Stimulated activated CD8-positive, alpha-beta memory T cell treated with anti-CD3 and anti-CD28 coated beads, Interleukin-15, amount 100 ng/mL, for 4 hours (primary cell): Measurements from ENCODE around the gene BCAS3.
"Not testable (repeated sequence)": the region's sequence is repeated elsewhere in the genome, so short reads cannot be mapped to it uniquely, and the experiment has no call there.

Source experiments
- DNase-seq, 2 donors: peaks; one replicate each; pipeline ENCODE4 v3.0.0-alpha.2; 2020; ENCODE audit warnings: low read depth in 2 of 2

BCAS3 gene

GRCh38 chr17:61002316-61002736 lies 324.7 kb downstream of the BCAS3 start:
- DNase-seq, result no peak

- DNase-seq, result no peak
Observed at GRCh38 chr17:61005358-61005757, 327.7 kb downstream of the BCAS3 start.

DNA sequence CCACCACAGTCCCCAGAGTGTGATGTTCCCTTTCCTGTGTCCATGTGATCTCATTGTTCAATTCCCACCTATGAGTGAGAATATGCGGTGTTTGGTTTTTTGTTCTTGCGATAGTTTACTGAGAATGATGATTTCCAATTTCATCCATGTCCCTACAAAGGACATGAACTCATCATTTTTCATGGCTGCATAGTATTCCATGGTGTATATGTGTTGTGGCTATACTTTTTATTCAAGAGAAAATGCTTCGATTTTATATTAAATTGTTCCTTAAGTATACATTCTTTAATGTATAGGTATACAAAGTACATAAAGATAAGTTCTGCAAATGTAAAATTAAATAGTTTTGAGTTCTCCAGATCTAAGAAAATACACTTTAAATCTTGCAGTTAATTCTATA lies 328.3 kb downstream of the BCAS3 start:
- not testable (repeated sequence) for DNase-seq

- no peak for DNase-seq
Observed at GRCh38 chr17:61007980-61008379, 330.3 kb downstream of the BCAS3 start.

DNA sequence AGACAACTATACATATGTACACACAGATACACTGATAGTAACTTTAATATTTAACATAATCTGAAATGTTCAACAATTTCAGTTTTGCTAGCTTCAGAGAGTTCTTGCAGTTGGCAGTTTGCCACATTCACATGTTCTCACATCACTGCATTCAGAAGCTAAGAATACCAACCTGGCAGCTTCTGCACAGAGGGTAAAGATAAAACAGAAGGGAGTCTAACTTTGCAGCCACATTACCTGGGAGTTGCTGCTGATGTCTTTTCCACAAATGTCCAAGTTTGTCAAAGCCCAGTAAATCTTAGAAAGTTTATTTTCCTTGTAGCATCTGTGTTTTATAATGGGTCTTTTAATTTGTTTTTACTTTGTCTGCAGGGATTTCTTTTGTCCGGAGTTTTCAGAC lies 332.0 kb downstream of the BCAS3 start:
- DNase-seq, result no peak

DNA sequence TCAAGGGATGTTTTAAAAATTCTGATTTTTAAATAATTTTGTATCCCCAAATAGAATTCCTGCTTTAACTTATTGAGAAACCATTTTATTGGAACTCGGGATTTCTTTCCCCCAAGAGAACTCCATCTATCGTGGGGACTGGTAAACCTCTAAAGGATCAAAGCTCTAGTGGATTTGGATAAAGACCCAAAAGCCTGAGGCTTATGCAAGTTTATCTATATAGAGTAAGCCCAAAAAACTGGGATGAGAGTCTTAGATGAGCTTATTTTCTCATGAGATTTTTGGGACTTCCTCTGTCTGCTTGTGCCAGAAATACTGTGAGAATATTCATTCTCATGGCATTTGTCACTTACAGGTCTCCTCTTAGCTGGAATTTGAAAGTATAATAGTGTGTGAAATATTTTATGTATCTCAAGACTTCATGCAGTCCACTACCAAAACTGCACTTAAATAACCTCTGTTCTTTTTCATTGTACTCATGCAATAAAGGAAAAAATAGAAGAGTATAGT lies 333.1 kb downstream of the BCAS3 start:
- DNase-seq, result no peak

DNA sequence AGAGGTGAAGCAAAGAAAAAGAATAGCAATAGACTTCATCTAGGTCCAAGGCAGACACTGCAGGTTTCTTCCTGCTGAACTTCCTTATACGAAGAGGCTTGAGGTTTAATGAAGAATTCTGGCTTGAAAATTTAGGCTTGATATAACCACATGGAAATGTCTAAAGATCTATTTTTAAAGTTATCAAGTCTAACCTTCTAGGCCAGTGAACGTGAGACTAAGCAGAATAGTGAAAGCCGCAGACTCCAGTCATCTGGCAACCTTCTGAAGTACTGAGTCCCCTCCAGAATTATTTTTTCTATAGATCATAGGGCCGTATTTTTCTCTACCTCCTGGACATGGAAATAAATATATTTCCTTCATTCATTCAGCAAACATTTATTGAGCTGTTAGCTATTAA lies 333.6 kb downstream of the BCAS3 start:
- DNase-seq, result no peak

GRCh38 chr17:61015966-61016365 lies 338.3 kb downstream of the BCAS3 start:
- DNase-seq, result no peak

GRCh38 chr17:61017317-61018006 lies 339.8 kb downstream of the BCAS3 start:
- DNase-seq, result no peak

- no peak for DNase-seq
Observed at GRCh38 chr17:61018938-61019337, 341.3 kb downstream of the BCAS3 start.

GRCh38 chr17:61023996-61024395 lies 346.3 kb downstream of the BCAS3 start:
- DNase-seq, result no peak

GRCh38 chr17:61026818-61027217 lies 349.2 kb downstream of the BCAS3 start:
- no peak for DNase-seq

DNA sequence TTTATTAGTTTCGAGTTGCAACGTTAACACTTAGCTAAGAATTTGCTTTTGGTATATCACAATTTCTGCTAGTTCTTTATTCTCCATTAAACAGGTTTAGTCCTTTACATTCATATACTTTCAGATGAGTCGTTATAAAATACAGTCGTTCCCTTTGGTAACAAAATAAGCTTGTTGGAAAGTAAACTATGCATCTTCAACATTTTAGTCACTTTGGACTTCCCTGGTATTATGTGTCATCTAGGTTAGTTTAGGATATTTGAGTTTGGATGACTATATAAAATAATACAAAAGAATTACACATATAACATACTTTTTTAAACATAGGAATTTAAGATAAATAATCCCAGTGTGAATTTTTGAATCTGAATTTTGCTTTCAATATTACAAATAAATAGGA lies 351.5 kb downstream of the BCAS3 start:
- no peak for DNase-seq

GRCh38 chr17:61040666-61041065 lies 363.0 kb downstream of the BCAS3 start:
- DNase-seq, result no peak

DNA sequence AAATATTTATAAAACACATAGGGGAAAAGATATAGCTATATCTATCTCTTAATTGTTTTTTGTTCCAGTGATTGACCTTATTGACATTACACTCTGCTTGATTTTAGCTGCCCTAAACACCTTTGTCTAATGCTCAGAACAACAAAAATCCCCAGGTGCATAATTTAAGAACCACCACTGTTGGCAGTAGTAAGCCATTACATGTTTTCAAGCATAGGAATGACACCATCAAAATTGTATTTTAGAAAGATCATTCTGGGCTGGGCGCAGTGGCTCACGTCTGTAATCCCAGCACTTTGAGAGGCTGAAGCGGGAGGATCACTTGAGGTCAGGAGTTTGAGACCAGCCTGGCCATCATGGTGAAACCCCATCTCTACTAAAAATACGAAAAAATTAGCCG lies 364.7 kb downstream of the BCAS3 start:
- DNase-seq, result not testable (repeated sequence)

DNA sequence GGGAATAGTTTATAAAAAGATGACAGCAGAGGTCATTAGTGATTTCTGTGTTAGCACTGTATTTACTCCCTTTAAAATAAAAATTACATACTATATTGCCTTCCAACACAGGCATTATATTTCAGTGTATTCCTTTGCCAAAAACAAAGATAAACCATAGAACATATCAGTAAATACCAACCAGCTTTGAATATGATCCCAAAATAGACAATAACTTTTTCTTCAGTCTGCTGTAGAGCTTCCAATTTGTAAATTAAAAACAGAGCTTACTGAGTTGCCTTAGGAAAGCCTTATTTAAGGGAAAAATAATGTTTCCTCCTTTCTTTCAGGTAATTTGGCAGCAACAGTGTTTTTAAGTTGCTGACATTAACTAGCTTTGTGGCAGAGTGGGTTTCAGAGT lies 369.9 kb downstream of the BCAS3 start:
- DNase-seq, result no peak

DNA sequence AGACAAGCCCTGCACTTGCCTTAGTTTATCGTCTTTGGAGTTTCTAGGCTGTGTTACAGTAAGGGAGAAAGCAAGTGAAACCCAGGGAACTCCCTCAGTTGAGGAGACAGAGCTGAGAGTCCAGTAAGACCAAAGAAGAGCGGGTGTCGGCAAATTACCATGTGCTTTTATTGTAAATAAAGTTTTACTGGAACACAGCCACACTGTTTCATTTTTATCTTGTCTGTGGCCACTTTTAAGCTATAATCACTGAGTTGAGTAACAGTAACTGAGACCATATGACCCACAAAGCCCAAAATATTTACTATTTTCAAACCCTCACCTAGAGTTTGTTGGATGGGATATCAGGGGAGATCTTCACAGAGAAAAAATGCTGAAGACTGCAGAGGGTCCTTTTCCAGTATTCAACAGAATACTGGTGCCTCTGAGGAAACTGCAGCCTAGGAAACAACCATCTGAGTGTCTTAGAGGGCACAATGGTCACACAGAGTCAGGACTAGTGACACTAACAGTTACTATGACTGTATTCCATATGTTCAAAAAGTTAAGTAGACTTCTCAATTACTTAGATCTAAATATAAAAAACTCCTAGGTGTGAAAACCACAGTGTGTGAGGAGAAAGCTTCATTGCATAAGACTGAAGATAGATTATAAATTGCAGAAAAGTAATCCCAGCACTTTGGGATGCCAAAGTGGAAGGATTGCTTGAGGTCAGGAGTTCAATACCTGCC lies 370.9 kb downstream of the BCAS3 start:
- DNase-seq, result no peak

DNA sequence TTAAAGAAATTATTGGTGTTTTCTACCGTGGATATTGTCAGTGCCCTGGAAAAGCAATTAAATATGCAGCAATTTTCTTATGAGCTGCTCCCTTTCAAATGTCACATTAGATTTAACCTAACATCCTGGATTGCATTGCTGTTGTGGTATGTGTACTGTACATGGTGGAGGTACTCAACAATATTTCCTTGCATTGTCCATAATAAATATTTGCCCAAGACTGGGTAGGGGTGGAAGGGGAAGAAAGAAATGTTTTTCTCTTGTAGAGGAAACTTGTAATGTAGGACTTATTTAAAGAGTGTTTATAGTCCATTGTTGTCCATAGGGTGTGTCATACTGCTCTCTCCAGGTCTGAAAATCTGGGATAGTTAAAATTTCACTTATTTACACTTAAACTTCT lies 375.8 kb downstream of the BCAS3 start:
- no peak for DNase-seq

- DNase-seq, result no peak
Observed at GRCh38 chr17:61054436-61054835, 376.8 kb downstream of the BCAS3 start.

DNA sequence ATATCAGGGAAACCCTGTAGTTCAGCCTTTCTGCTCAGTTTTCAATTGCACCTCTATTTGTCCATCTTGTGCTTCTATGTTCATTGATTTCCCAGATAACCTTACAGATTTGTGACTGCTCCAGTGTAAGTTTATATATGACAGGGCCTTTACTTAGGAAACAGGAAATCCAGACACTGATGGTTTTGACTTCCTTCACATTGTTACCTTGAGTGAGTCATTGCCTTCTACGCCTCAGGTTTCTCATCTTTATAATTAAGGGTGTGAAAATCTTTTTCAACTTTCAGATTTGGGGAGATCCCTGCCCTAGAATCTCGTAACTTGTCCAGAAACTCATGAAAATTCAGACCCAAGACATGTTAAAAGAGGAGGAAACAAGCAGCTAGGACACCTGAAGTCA lies 379.6 kb downstream of the BCAS3 start:
- no peak for DNase-seq

DNA sequence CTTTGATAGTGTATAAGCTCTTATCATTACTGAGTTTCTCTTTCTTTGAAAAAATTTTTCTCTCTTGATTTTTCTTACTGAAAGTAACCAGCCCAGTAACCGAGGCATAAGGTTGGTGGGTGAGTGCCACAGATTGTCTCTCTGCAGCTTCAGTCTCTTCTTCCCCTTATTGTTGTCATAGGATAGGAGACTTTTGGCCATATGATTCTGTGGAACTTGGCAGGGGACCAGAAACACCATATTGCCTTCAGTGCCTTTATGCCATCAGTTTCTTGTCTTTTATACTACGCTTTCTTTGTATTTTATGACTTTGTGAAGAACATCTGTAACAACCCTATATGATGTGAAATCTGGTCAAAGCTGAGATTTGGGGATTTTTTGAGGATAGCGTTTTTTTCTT lies 380.4 kb downstream of the BCAS3 start:
- DNase-seq, result no peak

- DNase-seq, result no peak
Observed at GRCh38 chr17:61063528-61063927, 385.9 kb downstream of the BCAS3 start.
